ENCODE results near the gene MCU.

GRCh38 chr10:72802763-72803505 is 111.0 kb downstream of the MCU start:
- TF ChIP-seq CTCF (IDR thresholded peaks at IDR 0.05; ENCODE audit: low read depth, low read length): no peak
- no peak for TF ChIP-seq POLR2A (IDR thresholded peaks at IDR 0.05; ENCODE audit: extremely low read depth, insufficient read length)
